GM23248 (cell line): ENCODE data around the gene LMO3. TPM values are rescaled to one million over a fixed set of nuclear protein-coding genes. Genes with fewer than 3 reads are reported as not detected.

Experiments used
- DNase-seq: peaks from one replicate; pipeline ENCODE4 v3.0.0-alpha.2; 2015
- H2AFZ ChIP-seq: fragments of 200-600 bp; sonication (generic); 2 replicates; pipeline ENCODE4 v1.6.1; 2016; ENCODE audit warnings: antibody characterized with exemption
- H3F3A ChIP-seq: fragments of 200-600 bp; sonication (generic); 2 replicates; pipeline ENCODE4 v1.6.1; 2016; ENCODE audit warnings: mild to moderate bottlenecking, antibody characterized with exemption, mixed run types; ENCODE audit not compliant: insufficient read depth
- H3K27ac ChIP-seq: fragments of 200-600 bp; sonication (generic); 2 replicates; pipeline ENCODE4 v1.5.1; 2016; ENCODE audit warnings: mild to moderate bottlenecking
- H3K27me3 ChIP-seq: fragments of 200-600 bp; sonication (generic); replicated peaks from 2 replicates; pipeline ENCODE4 v1.6.1; 2016; ENCODE audit warnings: mild to moderate bottlenecking; ENCODE audit not compliant: insufficient read depth
- H3K36me3 ChIP-seq: fragments of 200-600 bp; sonication (generic); 2 replicates; pipeline ENCODE4 v1.6.1; 2016; ENCODE audit warnings: low read depth, mild to moderate bottlenecking
- H3K4me1 ChIP-seq: fragments of 200-600 bp; sonication (generic); 2 replicates; pipeline ENCODE4 v1.6.1; 2016; ENCODE audit warnings: mild to moderate bottlenecking; ENCODE audit not compliant: insufficient read depth
- H3K4me2 ChIP-seq: fragments of 200-600 bp; sonication (generic); one replicate; pipeline ENCODE4 v1.6.1; 2016; ENCODE audit warnings: mild to moderate bottlenecking; ENCODE audit not compliant: unreplicated experiment
- H3K4me3 ChIP-seq: fragments of 200-600 bp; sonication (generic); 2 replicates; pipeline ENCODE4 v1.5.1; 2016; ENCODE audit warnings: mild to moderate bottlenecking
- H3K79me2 ChIP-seq: fragments of 200-600 bp; sonication (generic); 2 replicates; pipeline ENCODE4 v1.6.1; 2016; ENCODE audit warnings: mild to moderate bottlenecking; ENCODE audit not compliant: insufficient read depth
- H3K9ac ChIP-seq: fragments of 200-600 bp; sonication (generic); 2 replicates; pipeline ENCODE4 v1.6.1; 2016; ENCODE audit warnings: mild to moderate bottlenecking
- H3K9me2 ChIP-seq: fragments of 200-600 bp; sonication (generic); 2 replicates; pipeline ENCODE4 v1.6.1; 2016; ENCODE audit warnings: mixed run types, mild to moderate bottlenecking, moderate library complexity; ENCODE audit not compliant: insufficient read depth
- H3K9me3 ChIP-seq: fragments of 200-600 bp; sonication (generic); one replicate; pipeline ENCODE4 v1.6.1; 2017; ENCODE audit warnings: low read depth
- H4K20me1 ChIP-seq: fragments of 200-600 bp; sonication (generic); 2 replicates; pipeline ENCODE4 v1.6.0; 2016; ENCODE audit not compliant: insufficient read depth
- EZH2 ChIP-seq: fragments of 200-600 bp; sonication (generic); IDR thresholded peaks from 2 replicates; pipeline ENCODE4 v1.6.1; 2018; ENCODE audit warnings: antibody characterized with exemption, mild to moderate bottlenecking; ENCODE audit not compliant: insufficient read depth, poor library complexity, severe bottlenecking
- EZH2phosphoT487 ChIP-seq: fragments of 200-600 bp; sonication (generic); IDR thresholded peaks from 2 replicates; pipeline ENCODE4 v1.6.1; 2018; ENCODE audit warnings: antibody characterized with exemption, moderate library complexity, mild to moderate bottlenecking, low read depth; ENCODE audit not compliant: insufficient read depth
- WGBS, 2 experiments: methylation state at CpG; one replicate each; pipeline ENCODE4 v1.1.6; 2015 to 2017; ENCODE audit warnings: low lambda C conversion rate in 2 of 2, low coverage in 1 of 2; ENCODE audit errors: missing lambda C conversion rate in 2 of 2; 5-methylcytosine and 5-hydroxymethylcytosine counted together
- in situ Hi-C: fragments of 300-500 bp; cut with MboI; formaldehyde crosslinking; loops from 2 replicates; pipeline ENCODE4 v1.15.0; 2020
- polyA plus RNA-seq: library from polyadenylated mRNA; unstranded; fragments of >200 nt; fragmentation: Nextera tagmentation; extraction: Ambion mirVana; gene quantifications from 2 replicates; pipeline ENCODE4 v1.2.1, GENCODE V29; 2016
- total RNA-seq: library from RNA; depleted of rRNA; stranded (reverse); fragments of >200 nt; shearing (Covaris generic); gene quantifications from 2 replicates; pipeline ENCODE4 v1.2.3, GENCODE V29; 2014

Gene LMO3
- total and polyA plus RNA-seq, 2 experiments from 2014 or later: 0.38 TPM; not detected in 1

DNA sequence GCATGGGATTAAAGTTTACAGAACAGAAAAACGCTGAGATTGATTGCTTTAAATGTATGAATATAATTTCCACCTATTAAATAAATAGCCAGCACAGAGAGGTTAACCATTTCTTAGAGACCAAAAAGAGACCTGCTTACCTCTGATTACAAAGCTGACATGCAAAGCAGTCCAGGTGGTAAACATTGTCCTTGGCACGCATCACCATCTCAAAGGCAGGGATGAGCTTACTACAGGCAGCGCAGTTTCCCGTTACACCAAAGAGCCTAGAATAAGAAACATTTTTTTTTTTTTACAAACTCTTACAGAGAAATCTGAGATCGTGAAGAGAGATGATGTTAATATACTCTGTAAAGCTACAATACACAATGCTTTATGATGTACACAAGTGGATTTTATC lies 45.7 kb downstream of the LMO3 start:
- H3F3A ChIP-seq: no peaks in the 10 kb centered on the region
- DNase-seq: no peak
- WGBS, 2 experiments: 47 to 49% methylated on average over 5 of the region's 5 CpGs
- H3K9me3 ChIP-seq: no peaks in the 10 kb centered on the region
- H3K27me3 ChIP-seq: no peaks in the 10 kb centered on the region
- no peaks in the 10 kb centered on the region for H3K79me2 ChIP-seq
- no peak overlapping the region for H3K9ac ChIP-seq
- no peak overlapping the region for H3K4me3 ChIP-seq
- no peak overlapping the region for H3K27ac ChIP-seq
- no peaks in the 10 kb centered on the region for H3K9me2 ChIP-seq
- H3K4me2 ChIP-seq: no peak overlapping the region
- TF ChIP-seq EZH2 (no peak), EZH2phosphoT487 (no peak)
- in situ Hi-C loops: no loop called here
- 0 out of 2 replicates have a peak, but pooled peaks cover 6% of the 10 kb centered on the region for H3K4me1 ChIP-seq
- no peaks in the 10 kb centered on the region for H4K20me1 ChIP-seq
- H3K36me3 ChIP-seq: no peaks in the 10 kb centered on the region
- H2AFZ ChIP-seq: no peak overlapping the region

DNA sequence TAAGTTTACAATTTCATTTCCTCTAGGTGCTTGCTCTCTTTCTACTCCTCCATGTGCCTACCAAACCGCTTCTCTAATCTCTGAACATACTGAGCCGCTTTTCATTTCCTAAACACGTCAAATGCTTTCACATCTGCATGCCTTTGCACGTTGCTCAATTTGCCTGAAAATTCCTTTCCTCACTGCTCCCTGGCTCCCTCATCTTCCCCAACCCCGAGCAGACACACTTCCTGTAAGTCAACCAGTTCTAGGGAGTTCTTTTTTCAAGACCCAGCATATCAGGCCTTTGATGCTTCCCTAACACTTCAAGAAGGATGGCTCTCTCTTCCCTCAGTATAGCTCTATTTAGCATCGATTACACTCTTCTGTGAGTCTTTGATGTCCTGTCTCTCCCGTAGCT lies 50.3 kb downstream of the LMO3 start:
- no peak overlapping the region for H3K27ac ChIP-seq
- H3F3A ChIP-seq: no peaks in the 10 kb centered on the region
- H3K4me1 ChIP-seq: peaks cover 16% of the 10 kb centered on the region
- no peaks in the 10 kb centered on the region for H3K9me3 ChIP-seq
- 0 out of 2 replicates have a peak overlapping the region, but pooled peaks have one; percentile 14 for H3K4me3 ChIP-seq
- peak; percentile 46 for DNase-seq
- H3K4me2 ChIP-seq: peak overlapping the region; percentile 25
- 32 to 33% methylated on average over 7 of the region's 7 CpGs for WGBS, 2 experiments
- in situ Hi-C loops: no loop called here
- no peak overlapping the region for H3K9ac ChIP-seq
- no peaks in the 10 kb centered on the region for H3K27me3 ChIP-seq
- peak overlapping the region; percentile 49 for H2AFZ ChIP-seq
- H3K36me3 ChIP-seq: no peaks in the 10 kb centered on the region
- H4K20me1 ChIP-seq: no peaks in the 10 kb centered on the region
- no peaks in the 10 kb centered on the region for H3K79me2 ChIP-seq
- H3K9me2 ChIP-seq: no peaks in the 10 kb centered on the region
- TF ChIP-seq EZH2: no peak
- TF ChIP-seq EZH2phosphoT487: no peak

DNA sequence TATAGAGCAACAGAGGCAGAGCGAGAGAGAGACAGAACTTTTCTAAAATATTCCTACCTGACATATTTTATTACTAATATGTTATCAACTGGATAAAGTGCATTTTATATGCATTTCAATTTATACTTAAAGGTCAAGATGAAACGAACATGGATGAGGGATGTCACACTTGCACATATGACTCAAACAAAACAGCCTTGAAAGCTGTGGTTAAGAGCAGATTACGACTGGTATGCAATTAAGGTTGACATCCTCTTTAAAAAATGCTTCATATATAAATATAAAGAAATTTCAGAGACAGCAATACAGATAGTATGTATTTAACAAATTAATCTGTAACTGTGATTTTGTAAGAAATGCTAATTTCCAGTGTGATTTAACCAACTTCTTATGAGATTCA lies 52.5 kb downstream of the LMO3 start:
- peak overlapping the region; percentile 1 for H3K4me2 ChIP-seq
- TF ChIP-seq EZH2 (no peak), EZH2phosphoT487 (no peak)
- H3K36me3 ChIP-seq: no peaks in the 10 kb centered on the region
- 49 to 53% methylated on average over 3 of the region's 3 CpGs for WGBS, 2 experiments
- no peaks in the 10 kb centered on the region for H4K20me1 ChIP-seq
- no peaks in the 10 kb centered on the region for H3K79me2 ChIP-seq
- DNase-seq: peak; percentile 45
- no peak overlapping the region for H3K9ac ChIP-seq
- H3K9me2 ChIP-seq: no peaks in the 10 kb centered on the region
- no peak overlapping the region for H3K27ac ChIP-seq
- no peak overlapping the region for H3K4me3 ChIP-seq
- no peaks in the 10 kb centered on the region for H3K9me3 ChIP-seq
- no peak overlapping the region for H2AFZ ChIP-seq
- no peaks in the 10 kb centered on the region for H3K27me3 ChIP-seq
- in situ Hi-C loops: no loop called here
- no peaks in the 10 kb centered on the region for H3F3A ChIP-seq
- peaks cover 16% of the 10 kb centered on the region for H3K4me1 ChIP-seq

DNA sequence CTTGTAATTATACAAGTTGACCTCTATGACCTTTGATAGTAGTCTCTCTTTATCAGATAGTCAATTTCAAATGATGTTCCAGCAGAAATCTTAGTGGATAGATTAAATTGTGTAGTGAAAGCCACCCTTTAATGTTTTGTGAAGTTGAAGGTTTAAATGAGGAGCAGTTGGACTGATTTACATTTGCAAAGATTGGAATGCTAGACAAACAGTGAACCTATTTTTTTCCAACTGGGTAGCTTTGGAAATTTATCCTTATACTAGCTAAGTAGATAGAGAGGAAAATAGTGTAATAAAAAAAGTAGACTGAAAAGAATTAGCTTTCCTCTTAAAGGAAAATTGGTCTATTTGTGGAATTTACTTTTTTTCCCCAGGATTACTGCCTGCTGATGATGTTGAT lies 53.7 kb downstream of the LMO3 start:
- H3K36me3 ChIP-seq: no peaks in the 10 kb centered on the region
- no peak for TF ChIP-seq EZH2
- TF ChIP-seq EZH2phosphoT487: no peak

DNA sequence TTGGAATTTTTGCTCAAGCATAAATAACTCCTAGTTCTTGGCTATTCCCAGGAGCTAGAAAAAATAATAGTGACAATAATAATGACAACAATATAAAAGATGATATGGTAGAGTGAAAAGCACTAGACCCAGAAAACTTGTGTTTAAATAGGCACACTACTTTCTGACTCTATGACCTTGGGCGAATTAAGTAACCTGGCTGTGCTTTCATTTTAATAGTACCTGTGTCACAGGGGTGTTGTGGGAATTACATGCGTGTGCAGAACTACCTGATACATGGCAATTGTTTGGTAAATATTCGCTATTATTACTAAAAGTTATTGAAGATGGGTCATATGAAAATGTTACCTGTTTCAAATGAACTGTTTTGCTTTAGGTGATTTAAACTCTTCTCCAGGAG lies 60.1 kb downstream of the LMO3 start:
- no peaks in the 10 kb centered on the region for H4K20me1 ChIP-seq
- no peaks in the 10 kb centered on the region for H3K9me3 ChIP-seq
- no peaks in the 10 kb centered on the region for H3K79me2 ChIP-seq
- in situ Hi-C loops: no loop called here
- WGBS, 2 experiments: 98 to 100% methylated on average over 3 of the region's 3 CpGs
- H3K4me3 ChIP-seq: no peak overlapping the region
- no peaks in the 10 kb centered on the region for H3K27me3 ChIP-seq
- no peak overlapping the region for H3K27ac ChIP-seq
- H3K9ac ChIP-seq: no peak overlapping the region
- DNase-seq: no peak
- no peak overlapping the region for H2AFZ ChIP-seq
- H3K4me2 ChIP-seq: no peak overlapping the region
- H3K4me1 ChIP-seq: no peaks in the 10 kb centered on the region
- H3K36me3 ChIP-seq: no peaks in the 10 kb centered on the region
- no peaks in the 10 kb centered on the region for H3F3A ChIP-seq
- TF ChIP-seq EZH2 (no peak), EZH2phosphoT487 (no peak)
- no peaks in the 10 kb centered on the region for H3K9me2 ChIP-seq

More for the DNA sequence above, 53.7 kb downstream of the LMO3 start:
- no peak overlapping the region for H3K9ac ChIP-seq
- no peak overlapping the region for H3K4me3 ChIP-seq
- peaks cover 16% of the 10 kb centered on the region for H3K4me1 ChIP-seq
- H4K20me1 ChIP-seq: no peaks in the 10 kb centered on the region
- no peaks in the 10 kb centered on the region for H3K27me3 ChIP-seq
- DNase-seq: no peak
- no peak overlapping the region for H2AFZ ChIP-seq
- in situ Hi-C loops: no loop called here
- no peaks in the 10 kb centered on the region for H3F3A ChIP-seq
- no peak overlapping the region for H3K4me2 ChIP-seq
- H3K9me2 ChIP-seq: no peaks in the 10 kb centered on the region
- H3K79me2 ChIP-seq: no peaks in the 10 kb centered on the region
- H3K27ac ChIP-seq: no peak overlapping the region
- H3K9me3 ChIP-seq: no peaks in the 10 kb centered on the region
